ENCODE data around the gene TEX22.
"Not testable (repeated sequence)": the region's sequence is repeated elsewhere in the genome, so short reads cannot be mapped to it uniquely, and the experiment has no call there.

Gene TEX22

DNA sequence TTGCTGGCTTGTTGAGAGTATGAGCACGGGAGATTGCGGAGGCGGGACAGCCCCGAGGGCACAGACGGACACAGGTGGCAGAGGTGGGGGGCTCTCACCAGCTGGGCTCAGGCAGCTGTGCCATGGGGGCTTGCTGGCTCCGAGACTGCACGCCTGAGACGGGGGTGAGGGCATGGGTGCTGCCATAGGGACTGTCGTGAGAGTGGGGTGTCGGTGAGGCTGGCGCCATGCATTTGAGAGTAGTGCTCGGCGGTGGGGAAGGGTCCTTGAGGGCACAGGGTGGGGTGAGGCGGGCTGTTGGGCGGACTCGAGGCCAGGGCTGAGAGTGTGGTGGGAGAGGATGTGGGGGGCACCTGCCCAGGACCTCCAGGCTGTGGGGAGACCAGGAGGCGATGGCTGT lies 40.7 kb upstream of the TEX22 start:
- no peak for DNase-seq (ENCODE audit: low read depth)
- H3K4me3 ChIP-seq (ENCODE audit: low read depth, low read length): no peak overlapping the region
- TF ChIP-seq, protein P1, sequence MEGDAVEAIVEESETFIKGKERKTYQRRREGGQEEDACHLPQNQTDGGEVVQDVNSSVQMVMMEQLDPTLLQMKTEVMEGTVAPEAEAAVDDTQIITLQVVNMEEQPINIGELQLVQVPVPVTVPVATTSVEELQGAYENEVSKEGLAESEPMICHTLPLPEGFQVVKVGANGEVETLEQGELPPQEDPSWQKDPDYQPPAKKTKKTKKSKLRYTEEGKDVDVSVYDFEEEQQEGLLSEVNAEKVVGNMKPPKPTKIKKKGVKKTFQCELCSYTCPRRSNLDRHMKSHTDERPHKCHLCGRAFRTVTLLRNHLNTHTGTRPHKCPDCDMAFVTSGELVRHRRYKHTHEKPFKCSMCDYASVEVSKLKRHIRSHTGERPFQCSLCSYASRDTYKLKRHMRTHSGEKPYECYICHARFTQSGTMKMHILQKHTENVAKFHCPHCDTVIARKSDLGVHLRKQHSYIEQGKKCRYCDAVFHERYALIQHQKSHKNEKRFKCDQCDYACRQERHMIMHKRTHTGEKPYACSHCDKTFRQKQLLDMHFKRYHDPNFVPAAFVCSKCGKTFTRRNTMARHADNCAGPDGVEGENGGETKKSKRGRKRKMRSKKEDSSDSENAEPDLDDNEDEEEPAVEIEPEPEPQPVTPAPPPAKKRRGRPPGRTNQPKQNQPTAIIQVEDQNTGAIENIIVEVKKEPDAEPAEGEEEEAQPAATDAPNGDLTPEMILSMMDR (IDR thresholded peaks at IDR 0.05; ENCODE audit: insufficient read depth, low read depth, low read length, missing control alignments): no peak

DNA sequence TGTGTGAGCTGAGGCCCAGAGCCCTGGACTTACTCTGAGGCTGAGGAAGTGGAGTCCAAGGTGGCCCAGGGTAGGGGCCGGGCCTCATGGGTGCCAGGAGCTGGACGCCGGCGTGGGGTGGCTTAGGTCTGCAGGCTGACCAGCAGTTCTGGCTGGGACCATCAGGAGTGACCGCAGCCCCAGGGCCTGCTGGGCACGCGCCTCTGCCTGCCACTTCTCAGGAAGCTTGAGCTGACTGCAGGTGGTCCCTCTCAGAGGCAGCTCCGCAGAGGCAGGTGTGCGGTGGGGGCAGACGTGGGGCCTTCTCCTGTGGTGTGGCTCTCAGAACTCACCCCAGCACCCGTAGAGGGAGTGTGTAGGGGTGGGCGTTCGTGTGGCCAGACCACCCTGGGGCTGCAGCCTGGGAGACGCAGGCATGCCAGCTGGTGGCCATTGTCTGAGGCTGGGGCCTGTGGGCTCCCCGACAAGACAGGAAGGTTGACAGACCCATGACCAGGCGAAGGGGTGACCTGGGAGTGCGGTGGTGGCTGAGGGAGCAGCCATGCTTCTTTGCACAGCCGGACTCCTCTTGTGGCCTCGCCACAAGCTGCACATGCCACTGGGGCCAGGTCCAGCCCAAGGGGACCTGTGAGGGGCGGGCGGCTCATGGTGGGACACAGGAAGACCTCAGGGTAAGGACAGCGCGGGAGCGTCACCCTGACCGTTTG lies 40.0 kb upstream of the TEX22 start:
- TF ChIP-seq, protein P1 (IDR thresholded peaks at IDR 0.05; ENCODE audit: insufficient read depth, low read depth, low read length, missing control alignments): no peak
- DNase-seq (ENCODE audit: low read depth): no peak
- no peak overlapping the region for H3K4me3 ChIP-seq (ENCODE audit: low read depth, low read length)

DNA sequence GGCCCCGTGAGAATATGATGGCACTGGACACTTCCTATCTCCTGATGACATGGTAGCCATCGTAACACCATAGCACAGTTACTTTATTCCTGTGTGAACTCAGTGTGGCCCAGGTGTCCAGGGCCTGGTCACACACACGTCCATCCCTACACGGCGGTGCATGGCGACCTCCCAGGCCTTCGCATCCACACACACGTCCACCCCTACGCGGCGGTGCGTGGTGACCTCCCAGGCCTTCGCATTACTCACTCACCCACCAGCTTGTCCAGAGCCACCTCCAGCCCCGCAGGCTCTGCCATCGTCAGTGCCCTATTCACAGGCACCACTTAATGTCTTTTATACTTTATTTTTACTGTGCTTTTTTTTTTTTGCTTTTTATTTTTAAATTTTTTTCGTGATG lies 39.4 kb upstream of the TEX22 start:
- TF ChIP-seq, protein P1 (IDR thresholded peaks at IDR 0.05; ENCODE audit: insufficient read depth, low read depth, low read length, missing control alignments): no peak
- no peak for DNase-seq (ENCODE audit: low read depth)
- no peak overlapping the region for H3K4me3 ChIP-seq (ENCODE audit: low read depth, low read length)

DNA sequence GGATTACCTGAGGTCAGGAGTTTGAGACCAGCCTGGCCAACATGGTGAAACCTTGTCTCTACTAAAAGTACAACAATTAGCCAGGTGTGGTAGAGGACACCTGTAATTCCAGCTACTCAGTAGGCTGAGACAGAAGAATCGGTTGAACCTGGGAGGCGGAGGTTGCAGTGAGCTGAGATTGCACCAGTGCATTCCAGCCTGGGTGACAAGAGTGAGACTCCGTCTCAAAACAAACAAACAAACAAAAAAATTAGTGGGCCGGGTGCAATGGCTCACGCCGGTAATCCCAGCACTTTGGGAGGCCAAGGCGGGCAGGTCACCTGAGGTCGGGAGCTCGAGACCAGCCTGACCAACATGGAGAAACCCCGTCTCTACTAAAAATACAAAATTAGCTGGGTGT lies 36.9 kb upstream of the TEX22 start:
- not testable (repeated sequence) for DNase-seq (ENCODE audit: low read depth); H3K4me3 ChIP-seq (ENCODE audit: low read depth, low read length)

DNA sequence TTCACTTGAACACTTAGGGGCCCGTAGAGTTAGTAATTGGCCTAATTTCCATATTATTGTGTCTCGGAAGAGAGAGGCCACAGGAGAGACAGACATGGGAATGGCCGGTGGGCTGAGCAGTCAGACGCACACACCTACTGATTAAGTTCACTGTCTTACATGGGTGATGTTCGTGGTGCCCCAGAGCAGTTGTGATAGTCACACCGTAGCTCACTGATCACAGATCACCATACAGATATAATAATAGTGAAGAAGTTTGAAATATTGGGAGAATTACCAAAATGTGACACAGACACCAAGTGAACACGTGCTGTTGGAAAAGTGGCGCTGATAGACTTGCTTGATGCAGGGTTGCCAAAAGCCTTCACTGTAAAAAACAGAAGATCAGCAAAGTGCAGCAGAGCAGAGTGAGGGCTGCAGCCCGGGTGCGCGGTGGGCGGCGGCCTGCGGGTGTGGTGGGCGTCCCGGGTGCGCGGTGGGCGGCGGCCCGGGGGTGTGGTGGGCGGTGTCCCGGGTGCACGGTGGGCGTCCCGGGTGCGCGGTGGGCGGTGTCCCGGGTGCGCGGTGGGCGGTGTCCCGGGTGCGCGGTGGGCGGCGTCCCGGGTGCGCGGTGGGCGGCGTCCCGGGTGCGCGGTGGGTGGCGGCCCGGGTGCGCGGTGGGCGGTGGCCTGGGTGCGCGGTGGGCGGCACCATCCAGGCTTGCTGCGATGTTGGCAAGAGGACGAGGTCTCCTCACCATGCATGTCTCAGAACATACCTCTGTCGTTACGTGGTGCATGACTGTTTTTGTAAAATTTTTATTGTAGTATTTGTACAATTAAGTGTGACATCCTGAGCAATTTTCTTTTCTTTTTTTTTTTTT lies 34.3 kb upstream of the TEX22 start:
- no peak for DNase-seq (ENCODE audit: low read depth)
- no peak overlapping the region for H3K4me3 ChIP-seq (ENCODE audit: low read depth, low read length)
- TF ChIP-seq, protein P1 (IDR thresholded peaks at IDR 0.05; ENCODE audit: insufficient read depth, low read depth, low read length, missing control alignments): no peak

DNA sequence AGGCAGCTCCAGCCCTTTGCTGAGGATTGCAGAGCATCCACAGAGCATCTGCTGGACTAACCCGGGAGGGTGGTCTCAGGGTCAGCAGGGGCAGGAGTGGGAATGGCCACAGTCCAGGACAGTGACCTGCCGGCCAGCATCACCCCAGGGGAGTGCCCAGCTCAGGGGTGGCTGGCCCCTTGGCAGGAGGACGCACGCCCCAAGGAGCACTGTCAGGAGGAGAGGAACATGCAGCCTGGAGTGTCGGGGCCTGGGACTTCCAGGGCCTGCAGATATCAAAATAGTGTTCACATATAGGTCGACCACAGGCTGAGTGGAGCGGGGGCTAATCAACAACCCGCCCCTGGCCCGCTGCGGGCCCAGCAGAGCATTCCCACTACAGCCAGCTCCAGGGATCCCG lies 33.2 kb upstream of the TEX22 start:
- no peak overlapping the region for H3K4me3 ChIP-seq (ENCODE audit: low read depth, low read length)
- DNase-seq (ENCODE audit: low read depth): no peak
- TF ChIP-seq, protein P1 (IDR thresholded peaks at IDR 0.05; ENCODE audit: insufficient read depth, low read depth, low read length, missing control alignments): no peak

DNA sequence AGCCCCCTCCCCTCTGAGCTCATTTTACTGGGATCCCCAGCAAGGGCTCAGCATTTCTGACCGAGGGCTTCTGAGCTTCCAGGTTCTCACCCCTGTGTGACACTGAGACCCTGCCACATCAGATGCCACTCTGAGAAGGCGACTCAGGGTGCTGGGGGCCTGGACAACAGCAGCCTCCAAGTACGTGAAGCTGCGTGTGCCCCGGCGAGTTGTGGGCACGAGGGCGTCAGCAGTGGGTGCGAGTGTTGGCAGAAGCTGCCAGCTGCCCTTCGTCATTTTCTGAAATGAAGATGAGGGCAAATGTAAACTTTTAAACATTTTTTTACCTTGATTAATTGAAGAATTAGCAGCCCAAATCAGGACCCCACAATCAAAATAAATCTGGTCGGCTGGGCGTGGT lies 32.7 kb upstream of the TEX22 start:
- no peak overlapping the region for H3K4me3 ChIP-seq (ENCODE audit: low read depth, low read length)
- TF ChIP-seq, protein P1 (IDR thresholded peaks at IDR 0.05; ENCODE audit: insufficient read depth, low read depth, low read length, missing control alignments): no peak
- no peak for DNase-seq (ENCODE audit: low read depth)

Measured in GM12865 (cell line).